ENCODE measurements around the gene CAPZA1.
"Not testable (repeated sequence)": the region's sequence is repeated elsewhere in the genome, so short reads cannot be mapped to it uniquely, and the experiment has no call there.

The CAPZA1 gene

GRCh38 chr1:112626193-112626592 is 6.6 kb downstream of the CAPZA1 start:
- no peak overlapping the region for H3K4me3 ChIP-seq (ENCODE audit: low read depth, low read length)

GRCh38 chr1:112626887-112627286 is 7.3 kb downstream of the CAPZA1 start:
- H3K4me3 ChIP-seq (ENCODE audit: low read depth, low read length) = no peak overlapping the region

- no peak overlapping the region for H3K4me3 ChIP-seq (ENCODE audit: low read depth, low read length)
Observed at GRCh38 chr1:112628516-112628915, 8.9 kb downstream of the CAPZA1 start.

GRCh38 chr1:112629256-112629655 is 9.6 kb downstream of the CAPZA1 start:
- no peak overlapping the region for H3K4me3 ChIP-seq (ENCODE audit: low read depth, low read length)

- H3K4me3 ChIP-seq (ENCODE audit: low read depth, low read length) = no peak overlapping the region
Observed at GRCh38 chr1:112633628-112634027, 14.0 kb downstream of the CAPZA1 start.

GRCh38 chr1:112634367-112634766 is 14.7 kb downstream of the CAPZA1 start:
- no peak overlapping the region for H3K4me3 ChIP-seq (ENCODE audit: low read depth, low read length)

GRCh38 chr1:112636056-112636455 is 16.4 kb downstream of the CAPZA1 start:
- H3K4me3 ChIP-seq (ENCODE audit: low read depth, low read length) = no peak overlapping the region

- H3K4me3 ChIP-seq (ENCODE audit: low read depth, low read length) = no peak overlapping the region
Observed at GRCh38 chr1:112636597-112637253, 17.1 kb downstream of the CAPZA1 start.

- H3K4me3 ChIP-seq (ENCODE audit: low read depth, low read length) = no peak overlapping the region
Observed at GRCh38 chr1:112637254-112638109, 17.9 kb downstream of the CAPZA1 start.

GRCh38 chr1:112638110-112638428 is 18.4 kb downstream of the CAPZA1 start:
- no peak overlapping the region for H3K4me3 ChIP-seq (ENCODE audit: low read depth, low read length)

- not testable (repeated sequence) for H3K4me3 ChIP-seq (ENCODE audit: low read depth, low read length)
Observed at GRCh38 chr1:112640437-112640836, 20.8 kb downstream of the CAPZA1 start.

- H3K4me3 ChIP-seq (ENCODE audit: low read depth, low read length) = no peak overlapping the region
Observed at GRCh38 chr1:112643080-112643479, 23.4 kb downstream of the CAPZA1 start.

GRCh38 chr1:112646225-112646624 is 26.6 kb downstream of the CAPZA1 start:
- H3K4me3 ChIP-seq (ENCODE audit: low read depth, low read length) = no peak overlapping the region

- no peak overlapping the region for H3K4me3 ChIP-seq (ENCODE audit: low read depth, low read length)
Observed at GRCh38 chr1:112651205-112651604, 31.6 kb downstream of the CAPZA1 start.

- no peak overlapping the region for H3K4me3 ChIP-seq (ENCODE audit: low read depth, low read length)
Observed at GRCh38 chr1:112665857-112666256, 46.2 kb downstream of the CAPZA1 start.

GRCh38 chr1:112666946-112667345 is 47.3 kb downstream of the CAPZA1 start:
- no peak overlapping the region for H3K4me3 ChIP-seq (ENCODE audit: low read depth, low read length)

- H3K4me3 ChIP-seq (ENCODE audit: low read depth, low read length) = no peak overlapping the region
Observed at GRCh38 chr1:112672009-112672408, 52.4 kb downstream of the CAPZA1 start.

- no peak overlapping the region for H3K4me3 ChIP-seq (ENCODE audit: low read depth, low read length)
Observed at GRCh38 chr1:112672842-112673241, 53.2 kb downstream of the CAPZA1 start.

GRCh38 chr1:112673592-112674439 is 54.2 kb downstream of the CAPZA1 start:
- peak overlapping the region; percentile 79 for H3K4me3 ChIP-seq (ENCODE audit: low read depth, low read length)

GRCh38 chr1:112674440-112674985 is 54.9 kb downstream of the CAPZA1 start, which contains the start of gene MOV10:
TSS of gene MOV10 (plus strand) at chr1:112674659. CDS start at chr1:112674913, 254 bp downstream.
- peak within 1 kb of the TSS; percentile 79 for H3K4me3 ChIP-seq (ENCODE audit: low read depth, low read length)

Measured in iPS-11a (cell line).